ENCODE results near the gene AREG.

Gene AREG

GRCh38 chr4:74456056-74456744 lies 11.3 kb downstream of the AREG start:
- DNase-seq (ENCODE audit: insufficient read length, low spot score) (no peak), FAIRE-seq (no peak)

DNA sequence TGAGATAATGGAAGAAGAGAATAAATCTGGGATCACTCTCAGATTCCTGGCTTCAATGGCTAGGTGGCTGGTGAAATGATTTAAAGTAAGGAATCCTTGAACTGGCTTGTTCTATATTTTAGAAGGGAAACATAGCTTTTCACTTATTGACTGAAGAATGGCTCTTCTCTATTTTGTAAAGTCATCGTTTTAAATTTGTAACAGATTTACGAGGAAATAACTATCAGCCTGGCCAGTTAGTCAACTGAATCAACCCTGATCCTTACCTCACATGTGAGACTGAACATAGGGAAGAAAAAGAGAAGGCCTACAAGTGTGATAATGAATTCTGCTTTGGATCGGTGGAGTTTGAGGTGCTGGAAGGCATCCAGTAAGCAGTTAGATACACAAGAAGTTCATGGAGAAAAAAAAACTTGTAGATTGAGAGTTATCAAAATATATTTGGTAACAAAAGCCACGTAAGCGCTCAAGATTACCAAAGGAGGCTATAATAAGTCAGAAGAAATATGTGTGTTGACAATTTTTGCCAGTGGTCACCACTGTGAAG lies 12.0 kb downstream of the AREG start:
- FAIRE-seq, result no peak

DNA sequence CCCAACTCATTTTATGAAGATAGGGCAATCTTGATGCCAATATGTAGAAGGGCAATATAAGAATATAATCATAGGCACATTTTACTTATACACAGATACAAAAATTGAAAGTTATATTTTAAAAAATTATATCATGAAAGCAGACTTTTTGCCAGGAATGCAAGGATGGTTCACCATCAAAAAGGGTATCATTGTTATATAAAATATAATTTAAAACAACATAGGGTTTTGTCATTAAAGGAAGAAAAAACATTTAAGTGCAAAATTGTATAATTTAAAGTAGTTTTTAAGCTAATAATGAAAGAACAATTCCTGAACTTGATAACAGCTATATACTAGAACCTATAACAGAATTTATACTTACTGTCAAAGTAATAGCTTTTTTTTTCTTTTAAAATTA lies 15.9 kb downstream of the AREG start:
- FAIRE-seq, result no peak

More for the DNA sequence above, 12.0 kb downstream of the AREG start:
- DNase-seq (ENCODE audit: insufficient read length, low spot score), result no peak

DNA sequence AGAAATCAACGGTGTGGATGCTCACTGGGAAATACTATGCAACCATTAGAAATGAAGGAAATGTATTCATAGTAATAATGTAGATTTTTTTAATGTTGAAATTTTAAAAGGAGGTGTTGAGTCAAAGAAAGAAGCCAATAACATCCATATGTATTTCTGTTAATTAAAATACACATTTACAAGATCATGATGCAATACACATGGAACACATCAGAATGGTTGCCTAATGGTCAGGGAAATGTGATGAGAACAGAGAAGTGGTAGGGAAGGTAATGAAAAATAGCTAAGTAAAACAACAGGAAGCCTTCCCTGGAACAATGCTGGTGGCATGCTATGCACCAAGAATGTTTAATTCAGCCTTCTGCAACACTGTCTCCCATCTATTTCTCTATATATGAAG lies 18.2 kb downstream of the AREG start:
- no peak for DNase-seq (ENCODE audit: insufficient read length, low spot score)
- no peak for FAIRE-seq

More for the DNA sequence above, 15.9 kb downstream of the AREG start:
- no peak for DNase-seq (ENCODE audit: insufficient read length, low spot score)

DNA sequence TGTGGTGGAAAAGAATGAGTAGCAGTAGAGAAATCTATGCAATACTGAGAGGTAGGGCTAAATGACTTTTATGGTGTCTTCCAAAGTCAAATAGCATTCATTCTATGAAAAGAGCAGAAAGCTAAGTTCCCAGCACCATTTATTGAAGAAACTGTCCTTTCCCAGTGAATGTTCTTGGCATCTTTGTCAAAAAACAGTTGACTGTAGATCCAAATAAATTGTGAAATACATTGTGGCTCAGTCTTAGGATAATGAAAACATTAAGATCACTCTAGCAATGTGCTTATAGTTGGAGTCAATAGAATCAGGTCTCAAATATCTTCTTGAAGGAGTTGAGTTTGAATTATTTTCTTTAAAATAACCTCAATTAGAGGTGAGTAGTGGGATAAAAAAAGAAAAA lies 19.4 kb downstream of the AREG start:
- no peak for DNase-seq (ENCODE audit: insufficient read length, low spot score)
- no peak for FAIRE-seq

GRCh38 chr4:74466242-74466641 lies 21.3 kb downstream of the AREG start:
- FAIRE-seq, result no peak
- no peak for DNase-seq (ENCODE audit: insufficient read length, low spot score)

GRCh38 chr4:74471264-74471663 lies 26.3 kb downstream of the AREG start:
- no peak for DNase-seq (ENCODE audit: insufficient read length, low spot score)
- FAIRE-seq, result no peak

- FAIRE-seq, result no peak
These were observed 28.3 kb downstream of the AREG start for GRCh38 chr4:74473155-74473811.

DNA sequence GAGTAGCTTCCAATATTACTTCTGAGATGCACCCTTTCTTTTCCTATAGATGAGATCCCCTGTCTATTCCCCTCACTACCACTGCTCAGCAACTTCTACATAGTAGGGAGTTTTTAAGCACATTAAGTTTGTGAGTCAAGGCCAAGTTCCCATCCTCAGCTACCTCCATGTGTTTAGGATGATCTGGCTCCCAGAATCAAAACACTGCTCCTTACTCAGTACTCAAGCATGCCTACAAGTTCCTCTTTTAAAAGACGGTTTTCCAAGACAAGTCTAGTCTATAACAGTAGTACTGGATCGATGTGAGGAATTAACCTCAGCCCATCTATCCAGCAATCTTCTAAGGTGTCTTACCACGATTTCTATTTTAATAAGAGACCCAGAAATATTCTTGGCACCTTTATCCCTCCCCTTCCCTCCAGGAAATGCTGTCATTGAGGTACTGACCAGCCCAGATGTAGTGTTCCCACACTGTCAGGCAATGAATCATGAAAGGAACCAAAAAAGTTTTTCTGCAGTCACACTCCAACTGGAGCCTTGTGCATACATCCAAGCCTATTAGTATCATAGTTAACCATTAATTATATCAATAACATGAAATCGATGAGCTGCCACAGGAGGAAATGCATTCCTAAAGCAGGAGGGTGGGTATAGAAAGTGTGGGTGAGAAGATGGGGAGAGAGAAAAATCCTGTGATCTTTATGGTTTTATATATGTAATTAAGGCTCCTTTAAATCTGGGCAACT lies 29.6 kb downstream of the AREG start:
- no peak for FAIRE-seq
- no peak for DNase-seq (ENCODE audit: insufficient read length, low spot score)

More at GRCh38 chr4:74473155-74473811, 28.3 kb downstream of the AREG start:
- no peak for DNase-seq (ENCODE audit: insufficient read length, low spot score)

- FAIRE-seq (no peak), DNase-seq (ENCODE audit: insufficient read length, low spot score) (no peak)
These were observed 30.3 kb downstream of the AREG start for GRCh38 chr4:74475091-74475800.

DNA sequence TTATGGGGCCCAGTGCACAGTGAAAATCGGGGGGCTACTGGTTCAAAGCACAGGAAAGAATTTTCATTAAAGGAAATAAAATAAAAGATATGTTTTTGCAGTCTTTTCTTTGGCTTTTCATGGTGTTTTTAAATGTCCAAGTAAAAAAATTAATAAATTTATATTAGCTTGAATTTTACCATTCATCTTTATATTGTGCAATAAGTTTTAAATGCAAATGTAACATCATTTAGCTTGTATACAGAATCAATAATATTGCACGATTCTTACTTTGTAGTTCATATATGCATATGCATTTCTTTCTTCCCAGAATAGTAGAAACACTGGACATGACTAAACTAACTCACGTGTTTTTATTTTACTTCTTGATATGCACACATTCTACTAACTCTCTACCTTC lies 31.0 kb downstream of the AREG start:
- no peak for DNase-seq (ENCODE audit: insufficient read length, low spot score)
- no peak for FAIRE-seq

- no peak for DNase-seq (ENCODE audit: insufficient read length, low spot score)
These were observed 34.1 kb downstream of the AREG start for GRCh38 chr4:74479009-74479408.

GRCh38 chr4:74480267-74480666 lies 35.3 kb downstream of the AREG start:
- FAIRE-seq, result no peak
- no peak for DNase-seq (ENCODE audit: insufficient read length, low spot score)

More at GRCh38 chr4:74479009-74479408, 34.1 kb downstream of the AREG start:
- FAIRE-seq, result no peak

DNA sequence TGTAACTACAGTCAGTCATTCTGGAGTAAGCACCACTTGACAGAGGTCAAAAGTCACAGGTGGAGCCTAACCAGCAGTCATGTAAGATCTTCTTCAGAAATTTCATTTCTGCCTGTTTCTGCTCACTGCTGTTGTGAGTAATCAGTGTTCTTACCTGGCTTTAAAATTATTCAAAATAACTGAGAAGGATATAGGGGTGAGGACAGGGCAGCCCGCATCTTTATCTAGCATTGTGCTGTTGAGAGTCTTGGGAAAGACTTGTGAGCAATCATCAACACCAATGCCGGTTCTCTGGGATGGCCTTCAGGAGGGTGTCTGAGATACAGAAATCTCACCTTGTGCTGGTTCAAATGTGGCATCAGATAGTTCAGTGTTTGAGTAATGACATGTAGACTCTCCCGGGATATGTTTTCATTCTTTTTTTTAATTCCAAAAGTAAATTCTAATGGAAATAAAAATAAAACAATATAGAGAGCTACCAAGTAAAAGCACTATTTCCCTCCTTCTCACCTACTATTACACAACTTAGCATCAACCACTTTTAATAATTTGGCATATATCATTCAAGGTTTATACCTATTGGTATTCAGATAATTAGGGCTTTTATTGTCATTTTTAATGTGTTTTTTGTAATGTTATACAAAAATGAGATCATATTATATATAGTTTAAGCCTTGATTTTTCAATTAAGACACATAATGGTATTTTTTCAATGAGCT lies 37.1 kb downstream of the AREG start:
- no peak for FAIRE-seq
- no peak for DNase-seq (ENCODE audit: insufficient read length, low spot score)

DNA sequence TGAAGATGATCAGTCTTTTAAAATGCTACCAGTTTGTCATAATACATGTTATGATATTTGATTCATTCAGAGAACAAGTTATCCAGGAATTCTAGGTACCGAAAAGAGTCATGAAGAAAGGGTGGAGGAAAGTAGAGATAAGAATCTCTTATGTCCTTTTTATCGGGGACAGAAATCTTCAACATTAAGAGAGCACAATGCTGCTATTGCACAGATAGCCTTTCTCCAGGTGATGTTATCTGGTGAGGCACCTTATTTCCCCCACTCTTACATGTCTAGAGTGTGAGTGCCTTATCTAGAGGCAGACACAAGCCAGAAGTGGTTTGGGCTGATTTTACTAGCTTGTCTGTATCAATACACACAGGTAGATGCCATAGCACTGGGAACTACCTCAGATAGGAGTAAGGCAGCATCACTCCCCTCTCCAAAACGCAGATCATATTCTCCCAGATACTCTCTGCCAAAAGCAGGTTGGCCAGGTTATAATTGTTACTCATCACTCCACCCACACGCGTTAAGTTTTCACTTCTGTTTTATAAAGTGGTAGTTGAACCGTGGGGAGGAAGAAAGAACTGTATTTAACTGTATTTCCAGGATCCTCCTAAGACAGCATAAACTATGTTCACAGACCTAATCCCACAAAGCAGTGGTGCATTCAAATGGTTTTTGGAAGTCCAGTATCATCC lies 38.4 kb downstream of the AREG start:
- DNase-seq (ENCODE audit: insufficient read length, low spot score), result no peak
- no peak for FAIRE-seq

GRCh38 chr4:74486905-74487304 lies 42.0 kb downstream of the AREG start:
- FAIRE-seq (no peak), DNase-seq (ENCODE audit: insufficient read length, low spot score) (no peak)

- FAIRE-seq (no peak), DNase-seq (ENCODE audit: insufficient read length, low spot score) (no peak)
These were observed 42.8 kb downstream of the AREG start for GRCh38 chr4:74487771-74488170.

GRCh38 chr4:74490736-74491135 lies 45.8 kb downstream of the AREG start:
- no peak for DNase-seq (ENCODE audit: insufficient read length, low spot score)
- FAIRE-seq, result no peak

GRCh38 chr4:74499986-74500781 lies 55.2 kb downstream of the AREG start:
- DNase-seq (ENCODE audit: insufficient read length, low spot score) (peak; percentile 0), FAIRE-seq (no peak)
